Stomach (tissue), 4 donors: ENCODE results near the gene EIF4G3.

Experiments
- POLR2A ChIP-seq, 4 donors: fragments of 450-650 bp; IDR thresholded peaks; one replicate each; pipeline ENCODE4 v1.6.1; 2016; ENCODE audit warnings: antibody characterized with exemption in 4 of 4, control low read depth in 2 of 4, mild to moderate bottlenecking in 1 of 4, moderate library complexity in 1 of 4
- POLR2AphosphoS5 ChIP-seq, 3 donors: sonication (generic); formaldehyde crosslinking; IDR thresholded peaks; one replicate each; pipeline ENCODE4 v1.6.1; 2016; ENCODE audit warnings: antibody characterized with exemption in 3 of 3
- TF ChIP-seq, protein P1 (sequence below), 7 experiments: fragments of 450-650 bp in 4 of 7; fragments of 200-600 bp in 3 of 7; sonication (generic) in 3 of 7; IDR thresholded peaks; one replicate each; pipeline ENCODE4 v1.5.1; 2016 to 2019; ENCODE audit warnings: antibody characterized with exemption in 7 of 7, control low read depth in 2 of 7, mild to moderate bottlenecking in 1 of 7

DNA sequence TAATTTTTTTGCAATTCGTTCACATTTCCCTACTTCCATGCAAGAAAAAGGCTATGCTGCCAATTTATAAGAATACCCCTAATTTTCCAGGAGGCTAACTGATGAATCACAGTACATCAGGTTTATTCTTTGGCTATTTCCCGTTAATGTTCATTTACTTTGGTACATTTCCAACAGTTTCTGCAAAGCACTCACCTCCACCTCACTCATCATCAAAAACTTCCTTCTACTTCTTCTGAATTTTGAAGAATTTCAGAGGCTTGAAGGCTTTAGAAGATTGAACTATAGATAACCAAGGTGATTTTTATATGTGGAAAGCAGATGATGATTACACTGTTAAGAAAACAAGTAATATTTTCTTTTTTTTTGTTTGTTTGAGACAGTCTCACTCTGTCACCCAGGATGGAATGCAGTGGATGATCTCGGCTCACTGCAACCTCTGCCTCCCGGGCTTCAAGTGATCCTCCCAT, 329.1 kb downstream of the EIF4G3 start:
- no peak for TF ChIP-seq POLR2AphosphoS5 (IDR thresholded peaks at IDR 0.05)
- no peak for TF ChIP-seq POLR2A (IDR thresholded peaks at IDR 0.05)
- TF ChIP-seq, protein P1, sequence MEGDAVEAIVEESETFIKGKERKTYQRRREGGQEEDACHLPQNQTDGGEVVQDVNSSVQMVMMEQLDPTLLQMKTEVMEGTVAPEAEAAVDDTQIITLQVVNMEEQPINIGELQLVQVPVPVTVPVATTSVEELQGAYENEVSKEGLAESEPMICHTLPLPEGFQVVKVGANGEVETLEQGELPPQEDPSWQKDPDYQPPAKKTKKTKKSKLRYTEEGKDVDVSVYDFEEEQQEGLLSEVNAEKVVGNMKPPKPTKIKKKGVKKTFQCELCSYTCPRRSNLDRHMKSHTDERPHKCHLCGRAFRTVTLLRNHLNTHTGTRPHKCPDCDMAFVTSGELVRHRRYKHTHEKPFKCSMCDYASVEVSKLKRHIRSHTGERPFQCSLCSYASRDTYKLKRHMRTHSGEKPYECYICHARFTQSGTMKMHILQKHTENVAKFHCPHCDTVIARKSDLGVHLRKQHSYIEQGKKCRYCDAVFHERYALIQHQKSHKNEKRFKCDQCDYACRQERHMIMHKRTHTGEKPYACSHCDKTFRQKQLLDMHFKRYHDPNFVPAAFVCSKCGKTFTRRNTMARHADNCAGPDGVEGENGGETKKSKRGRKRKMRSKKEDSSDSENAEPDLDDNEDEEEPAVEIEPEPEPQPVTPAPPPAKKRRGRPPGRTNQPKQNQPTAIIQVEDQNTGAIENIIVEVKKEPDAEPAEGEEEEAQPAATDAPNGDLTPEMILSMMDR (IDR thresholded peaks at IDR 0.05) = no peak
